NB4 (cell line): ENCODE data around the gene CYP27C1.

Experiments
- DNase-seq: peaks from one replicate; pipeline ENCODE4 v3.0.0; 2010; ENCODE audit warnings: low read depth
- H3K4me3 ChIP-seq: one replicate; pipeline ENCODE4 v1.5.1; 2011; ENCODE audit warnings: mild to moderate bottlenecking, low read depth, low read length, moderate library complexity
- MYC ChIP-seq: IDR thresholded peaks from 2 replicates; pipeline ENCODE4 v1.6.1; 2011; ENCODE audit warnings: low read depth, low read length
- POLR2A ChIP-seq: IDR thresholded peaks from 2 replicates; pipeline ENCODE4 v1.6.1; 2011; ENCODE audit warnings: mild to moderate bottlenecking; ENCODE audit not compliant: insufficient read length; ENCODE audit errors: extremely low read depth
- TF ChIP-seq, protein P1 (sequence below): IDR thresholded peaks from one replicate; pipeline ENCODE4 v1.5.1; 2012; ENCODE audit warnings: low read depth, low read length
- TF ChIP-seq, protein P2 (sequence below): IDR thresholded peaks from 2 replicates; pipeline ENCODE4 v1.6.1; 2011; ENCODE audit warnings: low read depth, low read length

CYP27C1 gene

DNA sequence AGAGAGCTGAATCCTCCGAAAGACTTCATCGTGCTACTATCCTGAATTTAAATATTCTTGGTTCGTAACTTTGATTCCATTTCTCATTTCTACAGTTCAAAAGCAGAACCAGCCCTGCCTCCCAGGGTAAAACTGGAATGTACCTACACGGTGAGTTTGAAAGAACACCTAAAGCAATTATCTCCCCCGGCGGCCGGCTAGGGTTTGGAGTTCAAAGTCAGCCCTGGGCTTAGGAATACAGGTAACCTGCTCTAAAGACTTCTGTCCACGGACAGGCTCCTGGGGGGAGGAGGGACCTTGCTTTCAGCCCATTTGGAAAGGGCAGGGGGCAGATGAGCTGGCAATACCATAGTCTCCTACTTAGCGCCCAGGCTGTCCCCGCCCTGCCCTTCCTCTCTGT lies 32.3 kb downstream of the CYP27C1 start:
- TF ChIP-seq, protein P1, sequence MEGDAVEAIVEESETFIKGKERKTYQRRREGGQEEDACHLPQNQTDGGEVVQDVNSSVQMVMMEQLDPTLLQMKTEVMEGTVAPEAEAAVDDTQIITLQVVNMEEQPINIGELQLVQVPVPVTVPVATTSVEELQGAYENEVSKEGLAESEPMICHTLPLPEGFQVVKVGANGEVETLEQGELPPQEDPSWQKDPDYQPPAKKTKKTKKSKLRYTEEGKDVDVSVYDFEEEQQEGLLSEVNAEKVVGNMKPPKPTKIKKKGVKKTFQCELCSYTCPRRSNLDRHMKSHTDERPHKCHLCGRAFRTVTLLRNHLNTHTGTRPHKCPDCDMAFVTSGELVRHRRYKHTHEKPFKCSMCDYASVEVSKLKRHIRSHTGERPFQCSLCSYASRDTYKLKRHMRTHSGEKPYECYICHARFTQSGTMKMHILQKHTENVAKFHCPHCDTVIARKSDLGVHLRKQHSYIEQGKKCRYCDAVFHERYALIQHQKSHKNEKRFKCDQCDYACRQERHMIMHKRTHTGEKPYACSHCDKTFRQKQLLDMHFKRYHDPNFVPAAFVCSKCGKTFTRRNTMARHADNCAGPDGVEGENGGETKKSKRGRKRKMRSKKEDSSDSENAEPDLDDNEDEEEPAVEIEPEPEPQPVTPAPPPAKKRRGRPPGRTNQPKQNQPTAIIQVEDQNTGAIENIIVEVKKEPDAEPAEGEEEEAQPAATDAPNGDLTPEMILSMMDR = no peak
- TF ChIP-seq MYC = no peak
- TF ChIP-seq, protein P2, sequence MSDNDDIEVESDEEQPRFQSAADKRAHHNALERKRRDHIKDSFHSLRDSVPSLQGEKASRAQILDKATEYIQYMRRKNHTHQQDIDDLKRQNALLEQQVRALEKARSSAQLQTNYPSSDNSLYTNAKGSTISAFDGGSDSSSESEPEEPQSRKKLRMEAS = no peak
- no peak for TF ChIP-seq POLR2A
- H3K4me3 ChIP-seq = no peak overlapping the region
- DNase-seq = no peak

DNA sequence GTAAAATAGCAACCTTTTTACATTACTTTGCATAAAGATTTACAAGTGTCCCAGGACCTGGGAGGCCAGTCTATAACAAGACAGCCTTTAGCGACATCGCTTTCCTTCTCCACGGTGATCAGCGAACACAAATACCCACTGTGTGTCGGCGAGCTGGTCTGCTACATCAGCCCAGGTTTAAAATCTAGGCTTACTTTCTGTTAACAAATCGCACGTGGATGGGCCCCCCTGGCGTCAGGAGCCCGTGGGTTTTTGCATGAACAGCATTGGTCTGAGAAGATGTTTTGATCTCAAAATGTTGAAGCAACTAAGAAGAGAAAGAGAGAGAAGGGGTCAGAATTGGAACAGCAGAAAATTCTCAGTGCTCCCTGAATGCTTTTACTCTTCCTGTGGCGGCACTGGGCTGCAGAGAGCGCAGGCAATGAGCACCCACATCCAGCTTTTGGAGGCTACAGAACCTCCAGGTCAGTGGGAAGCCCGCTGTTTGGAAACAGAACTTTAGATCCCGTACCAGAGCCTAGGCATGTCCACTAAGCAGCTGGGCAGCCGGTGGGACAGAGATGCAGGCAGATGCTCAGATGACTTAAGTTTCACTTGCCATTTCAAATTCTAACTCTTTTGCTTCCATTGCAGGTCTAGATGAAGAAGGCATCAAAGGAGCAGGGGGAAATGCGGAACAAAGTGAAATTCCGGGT lies 32.9 kb downstream of the CYP27C1 start:
- no peak for DNase-seq
- H3K4me3 ChIP-seq = no peak overlapping the region
- TF ChIP-seq, protein P1 = no peak
- TF ChIP-seq MYC (no peak), POLR2A (no peak)
- TF ChIP-seq, protein P2 = no peak

DNA sequence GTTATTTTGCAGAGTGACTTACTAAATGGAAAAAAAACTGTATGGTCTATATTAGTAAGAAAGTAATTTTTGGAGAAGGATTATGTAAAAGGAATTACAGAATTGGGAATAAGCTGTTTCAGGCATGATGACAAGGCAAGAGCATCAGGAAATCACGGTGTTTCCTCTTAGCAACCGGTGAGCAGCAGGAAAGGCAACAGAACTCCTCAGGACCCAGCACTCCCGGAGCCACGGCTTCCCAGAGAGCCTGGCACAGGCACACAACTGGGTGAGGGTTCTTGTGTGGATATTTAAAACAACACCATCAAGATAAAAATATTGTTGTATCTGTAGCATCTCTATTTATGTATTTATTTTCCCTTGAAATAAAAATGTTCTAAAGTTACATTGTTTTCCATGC lies 34.4 kb downstream of the CYP27C1 start:
- no peak overlapping the region for H3K4me3 ChIP-seq

DNA sequence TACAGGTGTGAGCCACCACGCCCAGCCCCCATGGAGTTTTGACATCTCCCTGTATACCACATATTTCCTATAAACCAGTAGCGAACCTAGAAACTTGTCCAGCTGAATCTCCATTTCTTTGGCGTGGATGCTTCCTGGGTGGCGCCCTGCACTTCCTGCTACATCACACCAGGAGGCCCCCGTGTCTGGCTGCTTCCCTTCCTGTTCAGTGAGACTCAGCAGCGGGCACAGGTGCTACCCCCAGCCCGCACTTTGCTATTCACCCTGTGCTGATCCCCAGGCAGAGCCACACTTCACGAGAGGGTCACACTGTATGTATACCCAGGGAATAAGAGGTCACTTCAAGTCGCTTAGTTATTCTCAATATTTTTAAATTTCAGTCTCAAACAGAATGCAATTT lies 35.0 kb downstream of the CYP27C1 start:
- no peak for TF ChIP-seq MYC
- TF ChIP-seq POLR2A = no peak
- TF ChIP-seq, protein P1 = no peak
- TF ChIP-seq, protein P2 = no peak
- no peak for DNase-seq
- no peak overlapping the region for H3K4me3 ChIP-seq

More for the DNA sequence above, 34.4 kb downstream of the CYP27C1 start:
- no peak for DNase-seq
- TF ChIP-seq MYC (no peak), POLR2A (no peak)
- TF ChIP-seq, protein P1 = no peak
- TF ChIP-seq, protein P2 = no peak

DNA sequence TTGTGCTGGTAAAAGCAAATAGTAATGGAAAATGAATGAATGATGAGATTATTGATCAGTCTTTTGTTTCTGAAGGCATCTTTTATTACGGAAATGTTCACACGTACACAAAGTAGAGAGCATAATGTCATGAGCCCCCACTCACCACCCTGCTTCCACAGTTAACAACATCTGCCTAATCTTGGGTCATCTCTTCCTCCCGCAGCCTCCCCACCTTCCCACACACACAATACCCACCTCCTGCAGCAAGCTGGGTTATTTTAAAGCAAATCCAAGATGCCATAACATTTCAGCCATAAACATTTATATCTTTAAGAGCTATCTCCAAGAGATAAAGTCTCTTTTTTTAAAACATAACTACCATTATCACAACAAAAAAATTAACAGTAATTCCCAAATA lies 36.3 kb downstream of the CYP27C1 start:
- peak; percentile 85 for DNase-seq
- TF ChIP-seq, protein P1 = no peak
- TF ChIP-seq MYC (no peak), POLR2A (no peak)
- TF ChIP-seq, protein P2 = no peak
- H3K4me3 ChIP-seq = peak overlapping the region; percentile 22
